ENCODE results near the gene STIM2. TPM values are rescaled to one million over a fixed set of nuclear protein-coding genes. Genes with fewer than 3 reads are reported as not detected.

The STIM2 gene
- total RNA-seq, 3 donors from 2014 or later: 22.2 to 32.4 (median 23.5) TPM

- Histone ChIP-seq H3K4me3 (no peak overlapping the region), H3K9me3 (no peaks in the 10 kb centered on the region), H3K36me3 (ENCODE audit: low read depth) (no peaks in the 10 kb centered on the region), H3K4me1 (ENCODE audit: low read depth) (no peaks in the 10 kb centered on the region)
- no peak for DNase-seq
- no peak for TF ChIP-seq CTCF (IDR thresholded peaks at IDR 0.05)
- ATAC-seq: no peak
- intact Hi-C loops (cut with DNase I, micrococcal nuclease): no loop called here
These were observed 70.8 kb downstream of the STIM2 start for GRCh38 chr4:26931451-26931850.

DNA sequence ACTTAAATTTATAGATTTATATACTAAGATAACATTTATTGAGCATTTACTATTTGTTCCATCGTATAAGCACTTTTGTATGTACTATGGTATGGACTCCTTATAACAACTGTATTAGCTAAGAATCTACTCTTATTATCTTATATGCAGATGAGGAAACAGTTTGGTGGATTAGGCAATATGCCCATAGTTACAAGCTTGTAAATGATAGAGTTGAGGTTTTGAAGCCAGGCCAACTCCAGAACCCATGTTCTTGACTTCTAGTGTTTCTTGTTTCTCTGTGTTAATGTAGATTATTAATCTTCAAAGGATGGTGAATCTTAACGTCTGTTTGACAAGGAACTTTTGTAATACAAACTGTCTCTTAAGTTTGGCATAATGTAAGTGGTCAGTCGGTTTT, 71.3 kb downstream of the STIM2 start:
- intact Hi-C loops (cut with DNase I, micrococcal nuclease): no loop called here
- DNase-seq: no peak
- no peak for ATAC-seq
- no peaks in the 10 kb centered on the region for H3K9me3 ChIP-seq
- no peak for TF ChIP-seq CTCF (IDR thresholded peaks at IDR 0.05)
- H3K36me3 ChIP-seq (ENCODE audit: low read depth): no peaks in the 10 kb centered on the region
- H3K4me3 ChIP-seq: no peak overlapping the region
- H3K4me1 ChIP-seq (ENCODE audit: low read depth): no peaks in the 10 kb centered on the region

DNA sequence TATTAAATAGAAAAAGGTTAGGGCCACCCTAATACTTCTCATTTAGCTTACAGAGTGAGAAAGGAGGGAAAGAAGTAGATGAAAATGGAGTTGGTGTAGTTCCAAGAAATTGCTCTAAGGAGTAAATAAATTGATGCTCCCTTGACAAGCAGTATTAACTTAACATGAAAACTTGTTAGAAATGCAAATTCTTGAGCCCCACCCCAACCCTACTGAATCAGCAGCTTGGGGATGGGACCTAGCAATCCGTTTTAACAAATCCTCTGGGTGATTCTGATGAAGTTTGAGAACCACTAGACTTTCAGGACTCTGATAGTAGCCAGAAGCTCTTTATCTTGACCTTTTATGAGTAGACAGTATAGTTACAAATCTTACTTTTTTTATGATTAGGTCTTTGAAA, 74.8 kb downstream of the STIM2 start:
- Histone ChIP-seq H3K9me3 (no peaks in the 10 kb centered on the region), H3K36me3 (ENCODE audit: low read depth) (no peaks in the 10 kb centered on the region), H3K4me1 (ENCODE audit: low read depth) (no peaks in the 10 kb centered on the region), H3K4me3 (no peak overlapping the region)
- intact Hi-C loops (cut with DNase I, micrococcal nuclease): no loop called here
- ATAC-seq (no peak), DNase-seq (no peak)
- TF ChIP-seq CTCF (IDR thresholded peaks at IDR 0.05): no peak

DNA sequence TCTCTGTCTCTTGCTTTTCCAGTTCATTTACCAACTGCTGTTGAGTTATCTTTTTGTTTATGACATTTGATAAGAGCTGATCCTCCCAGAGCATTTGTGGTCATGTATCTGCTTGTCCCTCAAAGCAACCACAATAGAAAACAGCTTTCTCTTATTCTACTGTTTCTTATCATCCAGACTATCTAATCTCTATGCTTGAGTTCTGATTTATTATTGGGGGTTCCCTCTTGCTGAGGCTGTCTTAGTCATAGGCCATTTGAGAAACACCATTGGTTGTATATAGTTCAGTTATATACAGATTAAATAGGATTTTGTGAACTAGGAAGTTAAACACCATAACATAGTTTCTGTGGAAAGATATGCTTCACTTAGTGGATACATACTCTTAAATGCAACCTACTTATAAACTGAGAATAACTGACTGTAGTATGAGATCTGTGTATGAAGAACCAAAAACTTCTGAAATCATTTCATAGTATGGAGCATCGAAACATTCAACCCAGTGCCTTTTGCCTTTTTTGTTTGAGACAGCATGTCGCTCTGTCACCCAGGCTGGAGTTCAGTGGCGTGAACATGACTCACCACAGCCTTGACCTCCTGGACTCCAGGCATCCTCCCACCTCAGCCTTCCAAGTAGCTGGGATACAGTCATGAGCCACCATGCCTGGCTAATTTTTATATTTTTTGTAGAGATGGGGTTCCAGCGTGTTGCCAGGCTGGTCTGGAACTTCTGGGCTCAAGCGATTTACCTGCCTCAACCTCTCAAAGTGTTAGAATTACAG, 75.8 kb downstream of the STIM2 start:
- intact Hi-C loops (cut with DNase I, micrococcal nuclease): no loop called here

GRCh38 chr4:26937139-26937538, 76.5 kb downstream of the STIM2 start:
- ATAC-seq: no peak
- Histone ChIP-seq H3K36me3 (ENCODE audit: low read depth) (no peaks in the 10 kb centered on the region), H3K4me3 (no peak overlapping the region), H3K4me1 (ENCODE audit: low read depth) (no peaks in the 10 kb centered on the region), H3K9me3 (no peaks in the 10 kb centered on the region)
- no peak for DNase-seq
- no peak for TF ChIP-seq CTCF (IDR thresholded peaks at IDR 0.05)
- intact Hi-C loops (cut with DNase I, micrococcal nuclease): no loop called here

More for the DNA sequence above, 75.8 kb downstream of the STIM2 start:
- H3K4me3 ChIP-seq: no peak overlapping the region
- ATAC-seq: peak; percentile 71
- no peaks in the 10 kb centered on the region for H3K36me3 ChIP-seq (ENCODE audit: low read depth)
- TF ChIP-seq CTCF (IDR thresholded peaks at IDR 0.05): no peak
- no peaks in the 10 kb centered on the region for H3K9me3 ChIP-seq
- no peak for DNase-seq
- no peaks in the 10 kb centered on the region for H3K4me1 ChIP-seq (ENCODE audit: low read depth)

Measured in mucosa of descending colon (tissue), 3 donors.